ENCODE results near the gene GLYR1.
"Not testable (repeated sequence)": the region's sequence is repeated elsewhere in the genome, so short reads cannot be mapped to it uniquely, and the experiment has no call there.

Gene GLYR1

DNA sequence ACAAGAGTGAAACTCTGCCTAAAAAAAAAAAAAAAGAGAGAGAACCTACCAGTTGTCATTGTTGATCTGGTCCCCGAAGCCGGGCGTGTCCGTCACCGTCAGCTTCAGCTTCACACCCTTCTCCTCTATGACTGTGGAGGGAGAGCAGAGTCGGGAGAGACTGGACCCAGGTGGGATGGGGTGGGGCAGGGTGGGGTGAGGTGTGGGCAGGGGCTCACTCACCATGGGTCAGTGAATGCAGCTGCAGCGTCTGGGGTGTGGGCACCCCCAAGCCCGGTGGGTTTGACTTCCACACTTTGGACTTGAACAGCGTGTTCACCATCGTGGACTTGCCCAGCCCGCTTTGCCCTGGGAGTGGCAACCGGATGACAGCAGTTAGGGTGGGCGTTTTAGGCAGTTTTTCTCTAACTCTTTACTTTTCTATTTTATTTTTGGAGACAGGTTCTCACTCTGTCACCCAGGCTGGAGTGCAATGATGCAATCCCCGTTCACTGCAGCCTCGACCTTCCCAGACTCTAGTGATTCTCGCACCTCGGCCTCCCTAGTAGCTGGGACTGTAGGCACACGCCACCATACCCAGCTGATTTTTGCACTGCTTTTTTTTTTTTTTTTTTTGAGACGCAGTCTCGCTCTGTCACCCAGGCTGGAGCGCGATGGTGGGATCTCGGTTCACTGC is 61.2 kb downstream of the GLYR1 start:
- DNase-seq = no peak

DNA sequence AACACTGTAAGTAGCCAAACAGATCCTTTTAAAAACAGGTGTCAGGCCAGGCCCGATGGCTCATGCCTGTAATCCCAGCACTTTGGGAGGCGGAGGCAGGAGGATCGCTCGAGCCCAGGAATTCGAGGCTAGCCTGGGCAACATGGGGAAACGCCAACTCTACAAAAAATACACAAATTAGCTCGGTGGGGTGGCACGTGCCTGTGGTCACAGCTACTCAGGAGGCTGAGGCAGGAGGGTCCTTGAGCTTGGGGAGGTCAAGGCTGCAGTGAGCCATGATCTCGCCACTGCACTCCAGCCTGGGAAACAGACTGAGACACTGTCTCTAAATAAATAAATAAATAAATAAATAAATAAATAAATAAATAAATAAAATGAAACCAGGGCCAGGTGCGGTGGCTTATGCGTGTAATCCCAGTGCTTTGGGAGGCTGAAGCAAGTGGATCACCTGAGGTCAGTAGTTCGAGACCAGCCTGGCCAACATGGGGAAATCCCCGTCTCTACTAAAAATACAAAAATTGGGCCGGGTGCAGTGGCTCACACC is 62.6 kb downstream of the GLYR1 start:
- DNase-seq = not testable (repeated sequence)

DNA sequence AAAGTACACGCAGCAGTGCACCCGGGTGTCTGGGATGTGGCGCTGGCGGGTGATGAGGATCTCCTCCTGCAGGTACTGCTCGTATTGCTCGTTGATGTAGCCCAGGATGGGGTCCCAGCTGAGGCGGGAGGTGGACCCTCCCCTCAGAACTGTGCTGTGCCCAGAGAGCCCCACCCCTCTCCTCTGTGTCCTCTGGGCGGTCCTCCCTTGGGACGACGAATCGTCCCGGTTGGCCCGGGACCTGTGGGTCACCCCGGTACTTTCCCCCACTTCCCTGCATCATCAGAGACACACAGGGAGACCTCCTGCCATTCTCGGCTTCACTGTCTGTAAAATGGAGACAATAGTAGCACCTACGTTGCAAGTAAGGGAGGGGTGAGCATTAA is 63.1 kb downstream of the GLYR1 start:
- no peak for DNase-seq

DNA sequence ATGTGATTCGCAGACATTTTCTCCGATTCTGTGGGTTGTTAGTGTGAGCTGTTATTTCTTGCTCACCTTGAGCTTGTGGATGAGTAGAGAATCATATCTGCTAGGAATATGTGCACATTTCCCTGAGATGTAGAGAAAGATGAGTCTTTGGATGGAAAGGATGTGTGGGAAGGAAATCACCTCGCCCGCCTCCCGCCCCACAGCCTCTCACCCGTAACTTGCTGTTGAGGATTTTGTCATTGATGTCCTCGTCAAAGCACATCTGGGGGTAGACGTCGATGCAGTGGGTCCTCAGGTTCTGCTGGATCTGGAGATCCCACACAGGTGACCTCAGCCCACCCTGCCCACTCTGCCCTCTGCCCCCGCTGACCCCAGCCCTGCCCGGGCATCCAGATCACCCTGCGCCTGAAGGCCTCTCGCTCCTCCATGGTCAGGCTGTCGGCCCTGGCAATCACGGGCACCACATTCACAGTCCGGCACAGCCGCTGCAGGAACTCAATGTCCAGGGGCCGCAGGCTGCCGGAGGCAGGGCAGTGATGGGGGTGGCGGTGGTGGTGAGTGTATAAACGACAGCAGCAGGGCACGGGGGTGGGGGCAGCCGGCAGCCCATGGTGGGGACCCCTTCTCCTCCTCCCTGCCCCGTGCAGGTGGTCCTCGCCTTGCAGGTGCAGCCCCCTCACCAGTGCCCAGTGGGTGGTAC is 63.7 kb downstream of the GLYR1 start:
- DNase-seq = no peak

DNA sequence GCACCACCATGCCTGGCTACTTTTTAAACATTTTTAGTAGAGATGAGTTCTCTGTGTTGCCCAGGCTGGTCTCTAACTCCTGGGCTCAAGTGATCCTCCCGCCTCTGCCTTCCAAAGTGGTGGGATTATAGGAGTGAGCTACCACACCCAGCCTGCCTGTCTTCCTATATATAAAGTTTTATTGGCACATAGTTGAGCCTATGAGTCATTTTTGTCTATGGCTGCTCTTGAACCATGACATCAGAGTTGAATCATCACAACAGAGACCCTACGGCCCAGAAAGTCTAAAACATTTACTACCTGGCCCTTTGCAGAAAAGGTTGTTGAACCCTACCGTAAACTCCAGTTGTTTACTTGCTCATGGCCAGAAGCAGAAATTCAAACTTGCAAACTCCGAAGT is 66.9 kb downstream of the GLYR1 start:
- DNase-seq = no peak

DNA sequence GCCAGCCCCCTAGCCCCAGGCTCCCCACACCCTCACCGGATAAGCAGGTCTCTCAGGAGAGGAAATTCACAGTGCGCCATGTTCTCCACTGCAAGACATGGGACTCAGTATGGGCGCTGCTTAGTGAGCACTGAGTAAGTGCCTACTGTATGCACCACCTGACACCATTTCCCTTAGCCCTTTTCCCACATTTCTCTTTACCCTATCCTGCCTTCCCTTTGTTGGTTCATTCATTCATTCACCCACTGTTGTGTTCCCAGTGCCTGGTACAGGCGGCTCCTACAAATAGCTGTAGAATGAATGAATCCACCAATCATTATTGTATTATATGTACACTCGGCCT is 69.1 kb downstream of the GLYR1 start:
- DNase-seq = no peak

DNA sequence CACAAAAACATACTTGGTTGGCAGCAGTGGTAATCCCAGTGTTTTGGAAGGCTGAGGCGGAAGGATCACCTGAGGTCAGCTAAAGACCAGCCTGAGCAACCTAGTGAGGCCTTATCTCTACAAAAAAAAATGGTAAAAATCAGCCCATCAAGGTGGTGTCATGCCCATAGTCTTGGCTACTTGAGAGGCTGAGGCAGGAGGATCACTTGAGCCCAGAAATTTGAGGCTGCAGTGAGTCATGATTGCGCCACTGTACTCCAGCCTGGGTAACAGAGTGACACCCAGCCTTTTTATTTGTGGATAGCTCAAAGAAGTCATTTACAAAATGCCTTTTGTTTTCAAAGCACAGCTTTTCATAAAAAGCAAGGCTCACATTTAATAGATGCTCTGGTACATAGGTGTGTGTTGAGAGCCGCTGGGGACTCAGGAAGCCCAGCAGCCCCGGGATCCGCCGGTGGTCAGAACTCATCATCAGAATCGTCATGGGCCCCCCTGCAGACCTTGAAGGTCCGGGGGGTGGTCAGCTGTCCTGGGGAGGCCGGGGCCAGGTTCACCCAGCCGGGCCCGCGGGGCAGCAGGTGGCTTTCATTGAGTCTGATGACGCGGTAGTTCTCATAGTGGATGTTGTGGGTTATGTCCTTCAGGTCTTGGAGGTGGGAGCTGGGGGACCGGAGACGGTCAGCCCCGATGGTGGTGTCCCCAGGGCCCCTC is 69.6 kb downstream of the GLYR1 start:
- DNase-seq = no peak

DNA sequence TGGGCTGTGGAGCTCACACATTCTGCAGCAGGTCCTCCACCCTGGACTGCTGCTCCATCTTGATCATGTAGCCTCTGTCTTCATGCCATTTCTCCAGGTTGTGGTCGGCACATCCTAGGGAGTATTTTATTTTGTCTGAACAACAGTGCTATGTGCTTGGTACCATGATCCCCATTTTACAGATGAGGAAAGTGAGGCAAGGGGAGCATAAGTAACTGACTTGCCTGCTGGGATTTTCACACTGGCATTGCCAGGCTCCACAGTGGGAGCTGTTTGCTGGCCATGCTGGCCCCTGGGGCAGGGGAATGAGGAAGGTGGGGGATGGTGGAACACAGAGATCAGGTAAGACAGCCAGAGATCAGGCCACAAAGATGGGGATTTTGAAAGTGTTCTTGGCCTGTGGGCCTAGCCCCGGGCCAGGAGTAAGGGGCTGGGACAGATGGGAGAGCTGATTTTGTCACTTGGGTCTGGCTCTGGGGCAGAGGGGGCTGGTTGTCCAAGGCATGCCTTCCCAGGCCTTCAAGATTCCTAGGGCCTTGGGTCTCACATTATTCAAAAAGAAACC is 70.9 kb downstream of the GLYR1 start:
- no peak for DNase-seq

DNA sequence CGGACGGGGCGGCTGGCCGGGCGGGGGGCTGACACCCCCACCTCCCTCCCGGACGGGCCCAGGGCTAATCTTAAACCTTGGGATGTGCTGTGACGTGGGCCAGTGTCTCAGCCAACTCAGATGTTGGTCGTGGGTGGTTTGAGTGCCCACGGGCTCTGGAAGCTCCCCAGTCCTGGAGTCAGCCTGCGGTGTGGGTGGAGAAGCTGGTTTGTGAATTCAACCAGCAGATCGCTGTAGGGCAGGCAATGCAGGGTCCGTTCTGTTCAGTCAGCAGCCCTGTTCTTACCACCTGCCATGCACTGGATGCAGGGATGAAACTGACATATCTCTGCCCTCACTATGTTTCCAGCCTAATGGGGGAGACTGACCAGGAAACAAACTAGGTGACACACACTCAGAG is 72.1 kb downstream of the GLYR1 start:
- DNase-seq = no peak

DNA sequence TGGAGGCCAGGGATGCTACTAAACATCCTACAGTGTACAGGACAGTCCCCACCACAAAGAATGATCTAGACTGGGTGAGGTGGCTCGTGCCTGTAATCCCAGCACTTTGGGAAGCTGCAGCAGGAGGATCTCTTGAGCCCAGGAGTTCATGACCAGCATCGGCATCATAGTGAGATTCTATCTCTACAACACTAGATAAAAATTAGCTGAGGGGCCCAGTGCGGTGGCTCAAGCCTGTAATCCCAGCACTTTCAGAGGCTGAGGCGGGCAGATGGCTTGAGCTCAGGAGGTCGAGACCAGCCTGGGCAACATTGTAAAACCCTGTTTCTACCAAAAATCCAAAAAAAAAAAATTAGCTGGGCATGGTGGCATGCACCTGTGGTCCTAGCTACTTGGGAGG is 74.7 kb downstream of the GLYR1 start:
- no peak for DNase-seq

DNA sequence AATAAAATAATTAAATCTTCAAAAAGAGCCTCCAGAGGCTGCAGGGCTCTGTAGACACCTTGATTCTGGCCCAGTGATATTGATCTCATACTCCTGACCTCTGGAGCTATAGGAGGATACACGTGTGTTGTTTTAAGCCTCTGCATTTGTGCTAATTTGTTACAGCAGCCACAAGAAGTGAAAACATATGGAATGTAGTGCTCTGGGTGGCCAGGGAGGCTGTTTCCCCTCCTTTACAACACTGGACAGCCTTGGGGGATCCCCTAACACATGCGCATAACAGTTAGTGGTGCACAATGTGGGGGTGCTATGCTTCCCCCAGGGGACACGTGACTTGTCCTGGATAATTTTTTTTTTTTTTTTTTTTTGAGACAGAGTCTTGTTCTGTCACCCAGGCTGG is 75.4 kb downstream of the GLYR1 start:
- DNase-seq = no peak

DNA sequence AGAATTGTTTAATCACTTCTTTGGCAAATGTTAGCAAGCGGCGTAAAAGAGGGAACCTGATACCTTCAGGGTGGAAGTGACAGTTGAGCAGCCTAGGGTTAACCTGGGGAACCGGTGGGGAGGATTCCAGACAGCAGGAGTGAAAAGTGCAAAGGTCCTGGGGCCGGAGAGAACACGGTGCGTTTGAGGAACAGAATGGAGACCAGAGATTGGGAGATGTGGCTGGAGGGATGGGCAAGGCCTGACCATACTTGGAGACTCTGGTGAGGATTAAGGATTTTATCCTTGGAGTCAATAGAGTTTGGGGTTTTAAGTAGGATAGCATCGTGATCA is 77.8 kb downstream of the GLYR1 start:
- no peak for DNase-seq

DNA sequence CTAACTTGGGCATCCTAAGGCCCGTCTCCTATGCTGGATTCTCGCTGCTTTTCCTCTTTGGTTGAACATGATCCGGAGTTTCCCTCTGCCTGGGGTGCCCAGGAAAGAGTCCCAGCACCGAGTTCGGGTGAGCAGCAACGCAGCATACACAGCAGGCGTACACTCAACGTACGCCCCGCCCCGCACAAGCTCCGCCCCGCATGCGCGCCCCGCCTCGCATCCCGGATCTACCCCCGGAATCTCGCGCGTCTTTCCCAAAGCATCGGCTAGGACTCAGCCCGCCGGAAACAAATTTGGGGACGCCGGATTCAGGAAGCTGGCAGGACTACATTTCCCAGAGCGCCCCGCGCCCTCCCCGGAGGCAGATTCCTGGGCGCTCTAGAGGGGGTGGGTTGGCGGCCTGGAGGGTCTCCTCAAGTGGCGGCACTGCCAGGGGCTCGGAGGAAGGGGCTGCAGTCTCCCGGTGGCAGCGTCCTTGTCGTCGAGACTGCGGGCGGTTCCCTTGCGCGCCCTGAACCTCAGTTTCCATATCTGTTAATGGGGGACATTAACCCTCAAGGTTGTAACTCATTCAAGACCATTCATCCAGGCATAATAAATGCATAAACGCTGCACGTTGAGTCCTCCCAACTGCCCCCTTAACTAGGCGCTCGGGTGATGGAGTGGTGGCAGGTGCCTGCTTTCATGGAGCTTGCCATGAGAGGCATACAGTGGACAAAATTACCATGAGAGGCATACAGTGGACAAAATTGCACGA is 78.4 kb downstream of the GLYR1 start:
- peak; percentile 84 for DNase-seq

DNA sequence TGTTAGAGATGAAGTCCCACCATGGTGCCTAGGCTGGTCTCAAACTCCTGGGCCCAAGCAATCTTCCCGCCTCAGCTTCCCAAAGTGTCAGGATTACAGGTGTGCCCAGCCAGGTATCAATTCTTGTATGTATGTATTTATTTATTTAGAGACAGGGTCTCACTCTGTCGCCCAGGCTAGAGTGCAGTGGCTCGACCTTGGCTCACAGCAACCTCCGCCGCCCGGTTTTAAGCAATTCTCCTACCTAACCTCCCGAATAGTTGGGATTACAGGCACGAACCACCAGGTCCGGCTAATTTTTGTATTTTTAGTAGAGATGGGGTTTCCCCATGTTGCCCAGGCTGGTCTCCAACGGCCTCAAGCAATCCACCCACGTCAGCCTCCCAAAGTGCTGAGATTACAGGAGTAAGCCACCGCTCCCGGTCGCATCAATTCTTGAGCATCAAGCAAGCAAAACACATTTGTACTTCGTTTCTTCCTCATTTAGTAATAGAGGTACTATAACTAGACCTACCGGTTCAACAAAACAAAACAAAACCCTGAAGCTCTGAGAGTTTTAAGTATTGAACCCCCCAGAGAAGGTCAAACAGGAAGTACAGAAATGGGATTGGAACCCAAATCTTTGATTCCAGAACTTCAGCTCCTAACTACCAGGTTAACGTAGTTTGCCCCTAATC is 79.1 kb downstream of the GLYR1 start:
- DNase-seq = no peak

DNA sequence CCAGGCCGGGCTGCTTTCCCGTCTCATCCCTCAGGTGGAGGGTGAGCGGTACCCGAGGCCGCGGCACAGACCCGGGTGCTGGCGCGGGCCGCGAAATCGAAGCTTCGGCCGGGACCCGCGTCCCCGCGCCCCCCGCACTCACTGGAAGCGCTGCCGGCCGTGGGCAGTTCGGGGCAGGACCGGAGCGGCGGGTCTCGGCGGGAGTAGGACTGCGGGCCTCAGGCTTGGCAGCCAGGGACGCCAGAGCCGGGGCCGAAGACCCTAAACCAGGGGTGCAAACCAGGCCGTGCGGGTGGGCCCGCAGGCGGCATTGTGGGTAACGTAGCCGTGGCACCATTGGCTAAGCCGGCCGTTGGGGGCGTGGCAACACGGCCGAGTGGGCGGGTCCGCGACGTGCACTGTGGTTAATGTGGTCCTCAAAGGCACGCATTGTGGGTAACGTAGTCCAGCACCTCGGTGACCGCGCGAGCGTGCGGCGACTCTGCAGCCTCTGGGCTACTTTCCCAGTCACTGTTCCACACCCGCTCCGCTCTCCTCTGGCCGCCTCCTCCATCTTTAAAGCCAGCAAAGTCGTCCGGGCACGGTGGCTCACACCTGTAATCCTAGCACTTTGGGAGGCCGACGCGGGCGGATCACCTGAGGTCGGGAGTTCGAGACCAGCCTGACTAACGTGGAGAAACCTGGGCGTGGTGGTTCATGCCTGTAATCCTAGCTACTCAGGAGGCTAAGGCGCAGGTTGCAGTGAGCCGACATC is 80.0 kb downstream of the GLYR1 start, which contains the start of gene ZNF500:
Gene ZNF500, minus strand, starts transcription at position 288 of the 754 bp plus-strand sequence. CDS start 1,184 bp downstream, outside the sequence.
- peak; percentile 94 for DNase-seq

DNA sequence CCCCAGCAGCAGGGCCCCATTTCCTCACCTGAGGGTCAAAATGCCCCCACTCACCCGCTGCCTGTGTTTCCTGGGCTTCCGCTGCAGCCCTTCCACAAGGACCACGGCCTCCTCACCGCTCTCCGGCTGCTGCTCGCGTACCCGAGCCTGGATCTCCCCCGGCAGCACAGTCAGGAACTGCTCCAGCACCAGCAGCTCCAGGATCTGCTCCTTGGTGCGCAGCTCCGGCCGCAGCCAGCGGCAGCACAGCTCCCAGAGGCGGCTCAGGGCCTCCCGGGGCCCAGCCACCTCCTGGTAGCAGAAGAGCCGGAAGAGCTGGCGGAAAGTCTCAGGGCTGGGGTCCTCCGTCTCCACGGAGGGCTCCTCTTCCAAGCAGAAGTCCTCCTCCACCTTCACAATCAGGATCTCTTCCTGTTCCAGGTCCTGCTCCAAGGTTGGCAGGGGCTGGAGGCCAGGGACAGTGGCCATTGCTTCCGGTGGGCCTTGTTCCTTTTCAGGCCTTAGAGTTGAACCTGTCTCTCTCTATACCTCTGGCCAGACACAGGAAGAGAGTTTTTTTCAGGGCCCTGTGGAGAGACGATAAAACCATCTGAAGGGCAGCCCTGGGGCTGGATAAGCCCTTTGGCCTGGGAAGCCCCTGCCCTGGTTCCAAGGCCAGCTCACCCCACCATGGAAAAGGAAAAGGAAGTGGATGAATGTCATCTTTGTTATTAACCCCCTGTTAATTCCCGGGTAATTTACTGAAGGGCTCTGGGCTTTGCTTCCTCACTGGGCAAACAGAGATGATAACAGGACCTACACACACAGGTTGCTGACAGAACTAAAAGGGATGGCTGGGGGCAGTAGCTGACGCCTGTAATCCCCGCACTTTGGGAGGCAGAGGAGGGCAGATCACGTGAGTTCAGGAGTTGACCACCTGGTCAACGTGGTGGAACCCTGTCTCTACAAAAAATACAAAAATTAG is 81.3 kb downstream of the GLYR1 start:
- DNase-seq = no peak

DNA sequence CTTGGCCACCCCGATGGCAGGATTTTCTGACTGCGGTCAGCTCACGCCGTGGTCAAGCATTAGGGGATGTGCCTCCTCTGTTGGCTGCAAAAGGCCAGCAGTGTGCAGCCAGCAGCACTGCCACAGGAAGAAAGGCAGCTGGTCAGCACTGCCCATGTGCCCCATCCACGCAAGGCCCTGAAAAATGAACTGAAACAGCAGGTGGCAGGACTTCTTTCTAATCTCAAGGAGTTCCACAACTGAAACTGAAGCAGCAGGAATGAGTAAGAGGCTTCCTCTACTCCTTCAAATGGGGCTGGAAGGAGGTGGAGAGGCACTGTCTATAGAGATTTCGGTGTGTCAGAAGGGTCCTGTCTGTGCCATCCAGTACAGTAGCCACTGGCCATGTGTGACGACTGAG is 83.3 kb downstream of the GLYR1 start:
- DNase-seq = no peak

DNA sequence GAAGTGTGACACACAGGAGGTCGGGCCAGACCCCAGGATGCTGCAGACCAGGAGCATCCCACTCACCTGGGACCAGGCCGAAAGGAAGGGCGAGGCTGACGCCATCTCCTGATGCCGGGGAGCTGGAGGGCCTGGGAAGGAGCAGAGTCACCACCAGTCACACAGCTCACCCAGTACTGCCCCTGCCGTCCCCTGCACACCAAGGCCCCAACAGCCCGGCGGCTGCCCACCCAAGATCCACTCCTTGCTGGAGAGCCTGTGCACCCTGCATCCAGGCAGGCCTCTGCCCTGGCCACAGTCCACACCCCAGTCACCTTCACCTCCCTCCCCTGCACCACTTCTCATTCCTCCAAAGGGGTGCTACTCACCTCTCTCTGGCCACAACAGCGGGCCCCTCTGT is 84.9 kb downstream of the GLYR1 start:
- no peak for DNase-seq

DNA sequence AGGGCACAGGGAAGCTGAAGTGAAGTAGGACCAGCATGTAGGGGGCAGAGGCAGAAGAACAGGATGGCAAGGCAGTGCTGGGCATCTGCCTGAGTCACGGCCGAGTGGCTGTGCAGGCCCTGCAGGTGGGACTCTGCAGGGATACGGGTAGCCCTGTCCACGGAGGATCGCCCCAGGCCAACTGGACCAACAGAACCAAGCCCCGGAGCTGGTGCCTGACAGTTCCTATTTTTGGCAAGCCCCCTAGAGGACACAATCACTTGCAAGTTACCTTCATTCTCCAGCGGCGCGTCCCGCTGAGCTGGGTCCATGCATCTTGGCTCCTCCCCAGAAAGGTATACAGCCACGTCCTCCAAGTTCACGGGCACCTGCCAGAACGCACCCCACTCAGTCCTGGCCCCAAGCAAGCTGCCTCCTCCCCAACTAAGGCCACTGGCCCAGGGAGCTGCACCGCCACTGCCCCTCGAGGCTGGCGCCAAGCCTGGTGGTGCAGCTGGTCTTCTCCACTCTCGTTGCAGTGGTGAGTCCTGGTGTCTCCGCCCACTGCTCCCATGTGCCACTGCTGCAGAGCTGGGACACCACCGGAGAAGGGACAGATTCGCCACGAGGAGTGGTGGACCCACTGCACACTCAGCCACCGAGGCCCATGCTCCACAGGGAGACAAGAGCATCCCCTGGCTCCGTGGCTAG is 86.7 kb downstream of the GLYR1 start:
- DNase-seq = no peak

DNA sequence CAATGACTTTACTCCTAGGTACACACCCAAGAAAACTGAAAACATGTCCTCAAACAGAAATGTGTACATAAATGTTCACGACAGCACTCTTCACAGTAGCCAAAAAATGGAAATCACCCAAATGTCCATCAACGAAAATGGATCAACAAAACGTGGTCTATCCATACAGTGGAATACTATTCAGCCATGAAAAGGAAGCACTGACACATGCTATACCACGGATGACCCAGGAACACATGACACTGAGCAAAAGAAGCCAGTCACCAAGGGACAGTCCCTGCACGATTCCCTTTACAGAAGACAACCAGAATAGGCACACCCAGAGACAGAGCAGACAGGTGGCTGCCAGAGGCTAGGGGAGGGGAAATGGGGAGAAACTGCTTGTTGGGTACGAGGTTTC is 91.4 kb downstream of the GLYR1 start:
- DNase-seq = no peak

All from stimulated activated naive CD4-positive, alpha-beta T cell treated with Interleukin-2 at 50 U/mL for 16 hours (primary cell).